Neural progenitor cell (in vitro differentiated cells): ENCODE data around the gene MUC21. TPM values are rescaled to one million over a fixed set of nuclear protein-coding genes. Genes with fewer than 3 reads are reported as not detected.
"Not testable (repeated sequence)": the region's sequence is repeated elsewhere in the genome, so short reads cannot be mapped to it uniquely, and the experiment has no call there.

Experiments
- DNase-seq: peaks from one replicate; pipeline ENCODE4 v3.0.0-alpha.2; 2016; ENCODE audit warnings: low spot score
- H2AFZ ChIP-seq: fragments of 200-600 bp; sonication (generic); replicated peaks from 2 replicates; pipeline ENCODE4 v1.6.1; 2016; ENCODE audit warnings: antibody characterized with exemption
- H3F3A ChIP-seq: fragments of 200-600 bp; sonication (generic); 2 replicates; pipeline ENCODE4 v1.6.1; 2016; ENCODE audit warnings: antibody characterized with exemption, low read depth
- H3K27ac ChIP-seq: fragments of 200-600 bp; sonication (generic); 2 replicates; pipeline ENCODE4 v1.5.1; 2016; ENCODE audit warnings: mild to moderate bottlenecking
- H3K27me3 ChIP-seq: fragments of 200-600 bp; sonication (generic); 2 replicates; pipeline ENCODE4 v1.6.1; 2016; ENCODE audit warnings: mild to moderate bottlenecking, moderate library complexity
- H3K36me3 ChIP-seq: fragments of 200-600 bp; sonication (generic); 2 replicates; pipeline ENCODE4 v1.5.1; 2016
- H3K4me1 ChIP-seq: fragments of 200-600 bp; sonication (generic); 2 replicates; pipeline ENCODE4 v1.6.1; 2016; ENCODE audit warnings: mixed run types
- H3K4me2 ChIP-seq: fragments of 200-600 bp; sonication (generic); 2 replicates; pipeline ENCODE4 v1.6.1; 2016
- H3K4me3 ChIP-seq: fragments of 200-600 bp; sonication (generic); 2 replicates; pipeline ENCODE4 v1.5.1; 2016
- H3K79me2 ChIP-seq: fragments of 200-600 bp; sonication (generic); 2 replicates; pipeline ENCODE4 v1.6.1; 2016; ENCODE audit warnings: low read depth
- H3K9ac ChIP-seq: fragments of 200-600 bp; sonication (generic); 2 replicates; pipeline ENCODE4 v1.6.1; 2016
- H3K9me3 ChIP-seq: fragments of 200-600 bp; sonication (generic); 2 replicates; pipeline ENCODE4 v1.5.1; 2016; ENCODE audit warnings: low read depth
- H4K20me1 ChIP-seq: fragments of 200-600 bp; sonication (generic); 2 replicates; pipeline ENCODE4 v1.6.1; 2016; ENCODE audit warnings: low read depth
- H3K27ac Mint-ChIP-seq: 3 replicates; pipeline ENCODE4 v1.8.0; 2021; ENCODE audit warnings: mixed read lengths
- H3K27me3 Mint-ChIP-seq: 2 replicates; pipeline ENCODE4 v1.8.0; 2022; ENCODE audit warnings: low read depth, mild to moderate bottlenecking, inconsistent platforms, moderate library complexity, mixed read lengths; ENCODE audit not compliant: insufficient read depth
- H3K36me3 Mint-ChIP-seq: 3 replicates; pipeline ENCODE4 v1.8.0; 2021; ENCODE audit warnings: mixed read lengths
- H3K4me1 Mint-ChIP-seq: 3 replicates; pipeline ENCODE4 v1.8.0; 2021; ENCODE audit warnings: mixed read lengths
- H3K4me3 Mint-ChIP-seq: 3 replicates; pipeline ENCODE4 v1.8.0; 2021; ENCODE audit warnings: mild to moderate bottlenecking, moderate library complexity, mixed read lengths
- H3K9me3 Mint-ChIP-seq: 3 replicates; pipeline ENCODE4 v1.8.0; 2020; ENCODE audit warnings: mixed read lengths
- CTCF ChIP-seq: fragments of 200-600 bp; sonication (generic); IDR thresholded peaks from 2 replicates; pipeline ENCODE4 v1.5.1; 2017; ENCODE audit warnings: antibody characterized with exemption, mild to moderate bottlenecking
- EZH2 ChIP-seq: fragments of 200-600 bp; sonication (generic); IDR thresholded peaks from 2 replicates; pipeline ENCODE4 v1.6.1; 2017; ENCODE audit warnings: antibody characterized with exemption, mild to moderate bottlenecking, moderate library complexity
- EZH2phosphoT487 ChIP-seq: fragments of 200-600 bp; sonication (generic); IDR thresholded peaks from 2 replicates; pipeline ENCODE4 v1.6.1; 2017; ENCODE audit warnings: antibody characterized with exemption
- total RNA-seq: library from RNA; depleted of rRNA; stranded (reverse); fragments of >200 nt; gene quantifications from 2 replicates; pipeline ENCODE4 v1.2.3, GENCODE V29; 2015; ENCODE audit warnings: low replicate concordance

MUC21 gene
- total RNA-seq, 1 donor from 2014 or later: not detected

- Histone ChIP-seq H3K4me2 (no peak overlapping the region), H3K9me3 (no peaks in the 10 kb centered on the region), H3K9ac (no peak overlapping the region), H3K79me2 (no peaks in the 10 kb centered on the region), H3K4me3 (no peak overlapping the region), H3K36me3 (no peaks in the 10 kb centered on the region), H4K20me1 (no peaks in the 10 kb centered on the region), H3K27me3 (no peaks in the 10 kb centered on the region), H3K4me1 (no peaks in the 10 kb centered on the region), H3F3A (no peaks in the 10 kb centered on the region), H3K27ac (no peak overlapping the region), H2AFZ (no peak overlapping the region)
- Mint-ChIP-seq H3K36me3 (no peaks in the 10 kb centered on the region), H3K27ac (no peak overlapping the region), H3K9me3 (peaks cover 14% of the 10 kb centered on the region), H3K27me3 (peaks cover 2% of the 10 kb centered on the region), H3K4me1 (peaks cover 3% of the 10 kb centered on the region), H3K4me3 (no peak overlapping the region)
- DNase-seq: no peak
- no peak for TF ChIP-seq EZH2
- no peak for TF ChIP-seq CTCF
- no peak for TF ChIP-seq EZH2phosphoT487
These were observed 36.5 kb downstream of the MUC21 start for GRCh38 chr6:31020057-31020456.

GRCh38 chr6:31020631-31021255, 37.2 kb downstream of the MUC21 start:
- H3K9me3 ChIP-seq, H3K79me2 ChIP-seq, H2AFZ ChIP-seq, DNase-seq, H3K4me1 Mint-ChIP-seq, H3K9ac ChIP-seq, H3K4me3 Mint-ChIP-seq, H3F3A ChIP-seq, H3K27me3 ChIP-seq, H3K4me1 ChIP-seq, H3K36me3 ChIP-seq, H3K4me2 ChIP-seq, H3K27me3 Mint-ChIP-seq, H3K4me3 ChIP-seq, H3K27ac Mint-ChIP-seq, H4K20me1 ChIP-seq, H3K36me3 Mint-ChIP-seq, H3K27ac ChIP-seq: not testable (repeated sequence)
- H3K9me3 Mint-ChIP-seq: peaks cover 13% of the 10 kb centered on the region

- not testable (repeated sequence) for H3K4me1 Mint-ChIP-seq, DNase-seq, H3K4me2 ChIP-seq, H3K27ac Mint-ChIP-seq, H3K4me3 Mint-ChIP-seq, H3K36me3 Mint-ChIP-seq, H3K9me3 Mint-ChIP-seq, H4K20me1 ChIP-seq, H3K4me1 ChIP-seq, H3F3A ChIP-seq, H3K36me3 ChIP-seq, H3K9me3 ChIP-seq, H3K79me2 ChIP-seq, H3K27me3 Mint-ChIP-seq, H3K27ac ChIP-seq, H3K9ac ChIP-seq, H2AFZ ChIP-seq, H3K4me3 ChIP-seq, H3K27me3 ChIP-seq
These were observed 38.4 kb downstream of the MUC21 start for GRCh38 chr6:31021705-31022531.

GRCh38 chr6:31025595-31025994, 42.1 kb downstream of the MUC21 start:
- TF ChIP-seq CTCF (no peak), EZH2phosphoT487 (no peak), EZH2 (no peak)
- no peak overlapping the region for H3K27ac Mint-ChIP-seq
- H3K27ac ChIP-seq: no peak overlapping the region

More at GRCh38 chr6:31025595-31025994, 42.1 kb downstream of the MUC21 start:
- H3K4me1 Mint-ChIP-seq: no peaks in the 10 kb centered on the region
- no peaks in the 10 kb centered on the region for H3K4me1 ChIP-seq
- no peak overlapping the region for H3K9ac ChIP-seq
- no peaks in the 10 kb centered on the region for H3K36me3 ChIP-seq
- no peak overlapping the region for H3K4me3 ChIP-seq
- no peaks in the 10 kb centered on the region for H4K20me1 ChIP-seq
- peaks cover 1% of the 10 kb centered on the region for H3K27me3 Mint-ChIP-seq
- no peak for DNase-seq
- H2AFZ ChIP-seq: no peak overlapping the region
- H3K4me3 Mint-ChIP-seq: no peak overlapping the region
- no peaks in the 10 kb centered on the region for H3K27me3 ChIP-seq
- no peaks in the 10 kb centered on the region for H3K36me3 Mint-ChIP-seq
- H3K9me3 ChIP-seq: no peaks in the 10 kb centered on the region
- H3K79me2 ChIP-seq: no peaks in the 10 kb centered on the region
- H3K9me3 Mint-ChIP-seq: peaks cover 9% of the 10 kb centered on the region
- no peak overlapping the region for H3K4me2 ChIP-seq
- H3F3A ChIP-seq: no peaks in the 10 kb centered on the region
